Heart left ventricle (tissue), 13 donors: ENCODE results near the gene KDM8.
A peak's percentile ranks its signal among the peaks of the same experiment; 100 is the strongest.

ENCODE experiments used
- POLR2A ChIP-seq, 2 donors: fragments of 450-650 bp; IDR thresholded peaks; one replicate each; pipeline ENCODE4 v1.6.1; 2017; ENCODE audit warnings: antibody characterized with exemption in 2 of 2, mild to moderate bottlenecking in 2 of 2, moderate library complexity in 2 of 2
- TF ChIP-seq, protein P1 (sequence below), 12 donors: fragments of 200-600 bp; sonication (generic) in 4 of 12; IDR thresholded peaks; one replicate each; pipeline versions ENCODE4 v1.5.0 to v1.8.0; 2018 to 2022; ENCODE audit warnings: antibody characterized with exemption in 12 of 12, mild to moderate bottlenecking in 5 of 12
- donor health status: ischemic (EF 13 %, LVEDD 7.1; RV severe dilation, severe dysfunction).
- donor health status: DM: no; HTN: yes; CAD: no.
- donor health status: DM: no; HTN: no; CAD: no.
- donor health status: ischemic (EF 25% LVEDD 6.9; RV normal size, moderate dysfunction).
- donor health status: ischemic (EF 25% LVEDD 5.7; RV mildly dilated, moderate dysfunction).
- donor health status: ischemic (EF 35%, LVEDD 5.7; RV mildly dilated, moderate dysfunction).
- donor health status: nonischemic (EF 11% LVEDD 7.7; RV severe dilation, severe dysfunction).
- donor health status: DM: yes; HTN: yes; CAD: no.
- donor health status: PGD.
- donor health status: ischemic (EF 29% LVEDD 5.4; RV normal size, mild dysfunction).
- donor health status: nonischemic (EF 23%, LVEDD 6.1; RV moderate dilation, normal function).

DNA sequence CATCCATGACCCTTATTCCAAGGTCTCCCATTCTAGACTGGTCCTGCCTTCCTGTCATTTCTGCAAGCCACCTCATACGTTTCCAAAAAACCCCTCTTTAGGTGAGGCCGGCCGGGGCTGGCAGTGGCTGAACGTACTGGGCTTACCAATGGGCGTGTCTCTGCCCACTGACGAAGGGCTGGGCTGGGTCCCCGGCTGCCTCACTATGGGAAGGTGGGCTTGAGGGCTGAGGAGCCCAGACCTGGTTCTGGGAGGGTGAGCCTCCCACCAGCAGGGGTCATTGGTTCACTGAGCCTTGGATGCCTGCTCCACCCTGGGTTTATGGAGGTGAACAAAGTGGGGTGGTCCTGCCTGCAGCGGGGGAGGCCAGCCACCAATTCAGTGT lies 19.9 kb downstream of the KDM8 start:
- TF ChIP-seq, protein P1, sequence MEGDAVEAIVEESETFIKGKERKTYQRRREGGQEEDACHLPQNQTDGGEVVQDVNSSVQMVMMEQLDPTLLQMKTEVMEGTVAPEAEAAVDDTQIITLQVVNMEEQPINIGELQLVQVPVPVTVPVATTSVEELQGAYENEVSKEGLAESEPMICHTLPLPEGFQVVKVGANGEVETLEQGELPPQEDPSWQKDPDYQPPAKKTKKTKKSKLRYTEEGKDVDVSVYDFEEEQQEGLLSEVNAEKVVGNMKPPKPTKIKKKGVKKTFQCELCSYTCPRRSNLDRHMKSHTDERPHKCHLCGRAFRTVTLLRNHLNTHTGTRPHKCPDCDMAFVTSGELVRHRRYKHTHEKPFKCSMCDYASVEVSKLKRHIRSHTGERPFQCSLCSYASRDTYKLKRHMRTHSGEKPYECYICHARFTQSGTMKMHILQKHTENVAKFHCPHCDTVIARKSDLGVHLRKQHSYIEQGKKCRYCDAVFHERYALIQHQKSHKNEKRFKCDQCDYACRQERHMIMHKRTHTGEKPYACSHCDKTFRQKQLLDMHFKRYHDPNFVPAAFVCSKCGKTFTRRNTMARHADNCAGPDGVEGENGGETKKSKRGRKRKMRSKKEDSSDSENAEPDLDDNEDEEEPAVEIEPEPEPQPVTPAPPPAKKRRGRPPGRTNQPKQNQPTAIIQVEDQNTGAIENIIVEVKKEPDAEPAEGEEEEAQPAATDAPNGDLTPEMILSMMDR (IDR thresholded peaks at IDR 0.05) = peak in 3 of 12 donors; percentile 8 to 14 (median 10)
- TF ChIP-seq POLR2A (IDR thresholded peaks at IDR 0.05) = no peak
